CD8-positive, alpha-beta memory T cell (primary cell): ENCODE data around the gene UVRAG. TPM values are rescaled to one million over a fixed set of nuclear protein-coding genes. Genes with fewer than 3 reads are reported as not detected.

ENCODE experiments used
- CTCF ChIA-PET: fragments of 350-600 bp; sonication (Branson Sonifier 250); formaldehyde crosslinking; loops from one replicate; lab custom pipeline; 2021; ENCODE audit warnings: antibody characterized with exemption; lab: Charles Lee
- POLR2A ChIA-PET: fragments of 350-600 bp; sonication (Branson Sonifier 250); formaldehyde crosslinking; loops from one replicate; lab custom pipeline; 2021; ENCODE audit warnings: antibody characterized with exemption; lab: Charles Lee
- DNase-seq, 5 donors: peaks; one replicate each; pipeline versions ENCODE4 v3.0.0 to v3.0.0-alpha.2; 2020 to 2022; ENCODE audit warnings: mixed read lengths in 1 of 5
- H3K27ac ChIP-seq: one replicate; pipeline ENCODE4 v1.7.0; 2013; ENCODE audit warnings: low read depth, mild to moderate bottlenecking, low read length, moderate library complexity
- H3K27me3 ChIP-seq: 2 replicates; pipeline ENCODE4 v1.7.0; 2013; ENCODE audit warnings: low read length, mild to moderate bottlenecking; ENCODE audit not compliant: insufficient read depth, poor library complexity, severe bottlenecking
- H3K36me3 ChIP-seq: 2 replicates; pipeline ENCODE4 v1.7.0; 2013; ENCODE audit warnings: mild to moderate bottlenecking, low read length, moderate library complexity; ENCODE audit not compliant: insufficient read depth
- H3K4me1 ChIP-seq: 2 replicates; pipeline ENCODE4 v1.7.0; 2013; ENCODE audit warnings: mild to moderate bottlenecking, low read length, moderate library complexity; ENCODE audit not compliant: insufficient read depth
- H3K4me3 ChIP-seq: 2 replicates; pipeline ENCODE4 v1.7.0; 2013; ENCODE audit warnings: mild to moderate bottlenecking, low read length
- H3K9me3 ChIP-seq: 2 replicates; pipeline ENCODE4 v1.7.0; 2013; ENCODE audit warnings: mild to moderate bottlenecking, low read length
- H3K27ac Mint-ChIP-seq, 8 donors: one replicate each; pipeline ENCODE4 v1.8.0; 2020 to 2021; ENCODE audit warnings: mixed read lengths in 8 of 8, mild to moderate bottlenecking in 6 of 8, inconsistent platforms in 3 of 8, moderate library complexity in 3 of 8
- H3K27me3 Mint-ChIP-seq, 2 donors: one replicate each; pipeline ENCODE4 v1.8.0; 2020 to 2021; ENCODE audit warnings: mixed read lengths in 2 of 2, mild to moderate bottlenecking in 1 of 2, moderate library complexity in 1 of 2
- H3K36me3 Mint-ChIP-seq, 3 donors: one replicate each; pipeline ENCODE4 v1.8.0; 2020 to 2021; ENCODE audit warnings: mixed read lengths in 3 of 3, inconsistent platforms in 1 of 3, mild to moderate bottlenecking in 1 of 3
- H3K4me1 Mint-ChIP-seq, 3 donors: one replicate each; pipeline ENCODE4 v1.8.0; 2020 to 2021; ENCODE audit warnings: mixed read lengths in 3 of 3, inconsistent platforms in 1 of 3, mild to moderate bottlenecking in 1 of 3
- H3K4me3 Mint-ChIP-seq, 7 donors: one replicate each; pipeline ENCODE4 v1.8.0; 2020 to 2021; ENCODE audit warnings: mixed read lengths in 7 of 7, mild to moderate bottlenecking in 6 of 7, moderate library complexity in 4 of 7, inconsistent platforms in 2 of 7
- H3K9me3 Mint-ChIP-seq, 5 donors: one replicate each; pipeline ENCODE4 v1.8.0; 2020 to 2022; ENCODE audit warnings: mixed read lengths in 5 of 5, mild to moderate bottlenecking in 3 of 5, moderate library complexity in 2 of 5, inconsistent platforms in 1 of 5
- polyA plus RNA-seq: library from polyadenylated mRNA; unstranded; fragments of 300-500 nt; fragmentation: Illumina TruSeq; gene quantifications from one replicate; pipeline ENCODE4 v1.2.3, GENCODE V29; 2021
- total RNA-seq, 2 experiments: library from RNA; stranded (reverse); gene quantifications; one replicate each; pipeline ENCODE4 v1.2.3, GENCODE V29; 2021

The UVRAG gene
- total and polyA plus RNA-seq, 3 experiments from 2014 or later: 17.1 to 20.9 (median 18.0) TPM

GRCh38 chr11:75771646-75772410, 43.2 kb upstream of the UVRAG start:
- CTCF ChIA-PET: interaction anchor here (0.5 kb wide), 1 partner anchor 35 kb away, joined by 4 read pairs; no protein-coding TSS in a partner anchor
- H3K27ac Mint-ChIP-seq: peak overlapping the region in 2 of 8 donors; percentile 44 to 56
- no peaks in the 10 kb centered on the region for H3K9me3 ChIP-seq
- no peaks in the 10 kb centered on the region for H3K9me3 Mint-ChIP-seq
- no peak overlapping the region for H3K4me3 ChIP-seq
- H3K27ac ChIP-seq: no peak overlapping the region
- H3K4me1 ChIP-seq: peaks cover 19% of the 10 kb centered on the region
- H3K27me3 ChIP-seq: no peaks in the 10 kb centered on the region
- POLR2A ChIA-PET: no interaction called here
- DNase-seq: no peak
- H3K27me3 Mint-ChIP-seq: peaks cover 17 to 20% of the 10 kb centered on the region in 2 donors
- no peak overlapping the region for H3K4me3 Mint-ChIP-seq
- no peaks in the 10 kb centered on the region for H3K36me3 Mint-ChIP-seq
- peaks cover 5 to 15% (median 11%) of the 10 kb centered on the region in 3 donors for H3K4me1 Mint-ChIP-seq
- no peaks in the 10 kb centered on the region for H3K36me3 ChIP-seq

GRCh38 chr11:75773595-75774353, 41.2 kb upstream of the UVRAG start:
- H3K4me1 ChIP-seq: peaks cover 6% of the 10 kb centered on the region
- no peaks in the 10 kb centered on the region for H3K27me3 ChIP-seq
- H3K27me3 Mint-ChIP-seq: peaks cover 12 to 13% of the 10 kb centered on the region in 2 donors
- ChIA-PET CTCF (no interaction called here), POLR2A (no interaction called here)
- H3K36me3 ChIP-seq: no peaks in the 10 kb centered on the region
- H3K27ac ChIP-seq: no peak overlapping the region
- H3K36me3 Mint-ChIP-seq: no peaks in the 10 kb centered on the region
- peak overlapping the region in 4 of 8 donors; percentile 1 to 53 (median 14) for H3K27ac Mint-ChIP-seq
- no peak for DNase-seq
- no peaks in the 10 kb centered on the region for H3K9me3 Mint-ChIP-seq
- H3K4me1 Mint-ChIP-seq: peaks cover 14 to 20% (median 19%) of the 10 kb centered on the region in 3 donors
- no peak overlapping the region for H3K4me3 ChIP-seq
- H3K4me3 Mint-ChIP-seq: no peak overlapping the region
- H3K9me3 ChIP-seq: no peaks in the 10 kb centered on the region

DNA sequence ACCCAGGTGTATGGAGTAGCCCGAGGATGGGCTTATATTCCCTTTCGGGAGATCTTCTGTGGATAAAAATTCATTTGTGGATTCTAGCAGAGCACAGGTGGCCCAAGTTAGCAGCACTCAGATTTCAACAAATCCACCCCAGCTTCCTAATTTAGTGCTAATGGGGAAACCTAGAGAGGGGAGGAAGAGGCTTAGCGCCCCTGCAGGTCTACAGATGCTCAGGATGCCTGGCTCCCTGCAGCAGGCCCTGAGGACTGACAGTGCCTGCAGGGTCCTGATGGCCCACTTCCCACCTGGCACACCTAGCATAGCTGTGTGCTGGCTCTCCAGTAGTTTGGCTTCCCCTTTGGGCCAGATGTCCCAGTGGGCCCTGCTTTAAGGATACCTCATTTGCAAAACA, 40.0 kb upstream of the UVRAG start:
- POLR2A ChIA-PET: no interaction called here
- no peaks in the 10 kb centered on the region for H3K36me3 Mint-ChIP-seq
- Histone ChIP-seq H3K4me3 (no peak overlapping the region), H3K36me3 (no peaks in the 10 kb centered on the region), H3K27ac (no peak overlapping the region), H3K9me3 (no peaks in the 10 kb centered on the region), H3K4me1 (no peaks in the 10 kb centered on the region), H3K27me3 (no peaks in the 10 kb centered on the region)
- no peak overlapping the region for H3K27ac Mint-ChIP-seq
- DNase-seq: no peak
- peaks cover 2 to 4% of the 10 kb centered on the region in 2 donors for H3K27me3 Mint-ChIP-seq
- H3K4me3 Mint-ChIP-seq: no peak overlapping the region
- CTCF ChIA-PET: no interaction called here
- H3K9me3 Mint-ChIP-seq: no peaks in the 10 kb centered on the region
- peaks cover 10 to 15% (median 12%) of the 10 kb centered on the region in 3 donors for H3K4me1 Mint-ChIP-seq

DNA sequence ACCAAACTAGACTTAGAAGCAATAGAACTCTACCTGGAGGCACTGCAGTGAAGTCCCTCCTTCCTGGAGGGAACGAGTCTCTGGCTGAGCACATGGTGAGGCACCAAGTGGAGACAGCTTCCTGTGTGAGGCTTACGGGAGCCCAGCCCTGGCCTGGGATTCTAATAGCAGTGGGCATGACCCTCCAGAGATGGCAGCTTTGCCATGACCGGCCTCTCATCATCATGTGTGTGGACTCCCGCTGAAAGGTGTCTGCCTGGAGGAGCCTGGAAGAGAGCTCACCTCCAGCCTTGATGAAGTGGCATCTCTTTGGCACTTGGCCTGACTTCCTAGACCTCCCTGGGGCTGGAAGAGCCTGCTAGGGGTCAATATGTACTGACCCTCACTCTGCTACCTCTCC, 38.5 kb upstream of the UVRAG start:
- Histone ChIP-seq H3K36me3 (no peaks in the 10 kb centered on the region), H3K4me1 (no peaks in the 10 kb centered on the region), H3K9me3 (no peaks in the 10 kb centered on the region), H3K27me3 (no peaks in the 10 kb centered on the region), H3K4me3 (no peak overlapping the region), H3K27ac (no peak overlapping the region)
- CTCF ChIA-PET: no interaction called here
- H3K4me1 Mint-ChIP-seq: peaks cover 10 to 13% (median 12%) of the 10 kb centered on the region in 3 donors
- no peaks in the 10 kb centered on the region for H3K36me3 Mint-ChIP-seq
- H3K27me3 Mint-ChIP-seq: peaks cover 0 to 3% of the 10 kb centered on the region in 2 donors
- no peaks in the 10 kb centered on the region for H3K9me3 Mint-ChIP-seq
- POLR2A ChIA-PET: no interaction called here
- peak overlapping the region in 1 of 8 donors; percentile 43 for H3K27ac Mint-ChIP-seq
- DNase-seq: no peak
- no peak overlapping the region for H3K4me3 Mint-ChIP-seq

DNA sequence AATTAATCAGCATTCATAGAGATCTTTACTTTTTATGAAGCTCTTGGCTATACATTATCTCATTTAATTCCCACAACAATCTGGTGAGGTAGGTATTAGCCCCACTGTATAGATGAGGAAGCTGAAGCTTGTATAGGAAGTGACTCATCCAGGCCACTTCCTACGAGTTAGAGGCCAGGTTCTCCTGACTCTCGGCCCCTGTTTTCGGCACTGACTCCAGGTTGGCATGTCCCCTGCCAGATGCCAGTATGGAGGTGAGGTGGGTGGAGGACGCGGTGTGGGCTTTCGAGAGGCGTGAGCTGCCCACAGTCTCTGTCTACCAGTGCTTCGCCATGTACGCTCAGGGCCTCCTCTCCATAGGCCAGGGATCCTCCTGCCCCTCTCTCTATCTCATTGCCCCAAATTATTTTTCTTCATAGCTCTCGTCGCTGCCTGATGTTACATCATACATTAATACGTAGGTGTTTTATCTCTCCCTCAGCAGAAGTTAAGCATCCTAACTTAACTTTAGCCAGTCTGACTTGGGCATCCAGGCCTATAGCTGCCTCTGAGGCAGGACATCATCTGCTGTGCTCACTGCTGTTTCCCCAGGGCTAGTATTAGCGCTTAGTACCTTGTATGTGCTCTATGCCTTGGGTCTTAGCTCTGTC, 37.4 kb upstream of the UVRAG start:
- Histone ChIP-seq H3K4me3 (no peak overlapping the region), H3K36me3 (no peaks in the 10 kb centered on the region), H3K4me1 (no peaks in the 10 kb centered on the region), H3K9me3 (no peaks in the 10 kb centered on the region), H3K27ac (no peak overlapping the region), H3K27me3 (no peaks in the 10 kb centered on the region)
- POLR2A ChIA-PET: no interaction called here
- Mint-ChIP-seq H3K4me3 (no peak overlapping the region), H3K36me3 (no peaks in the 10 kb centered on the region), H3K4me1 (peaks cover 10 to 13% (median 12%) of the 10 kb centered on the region in 3 donors), H3K9me3 (no peaks in the 10 kb centered on the region), H3K27me3 (peaks cover 0 to 3% of the 10 kb centered on the region in 2 donors), H3K27ac (peak overlapping the region in 1 of 8 donors; percentile 22)
- DNase-seq: no peak
- CTCF ChIA-PET: no interaction called here

DNA sequence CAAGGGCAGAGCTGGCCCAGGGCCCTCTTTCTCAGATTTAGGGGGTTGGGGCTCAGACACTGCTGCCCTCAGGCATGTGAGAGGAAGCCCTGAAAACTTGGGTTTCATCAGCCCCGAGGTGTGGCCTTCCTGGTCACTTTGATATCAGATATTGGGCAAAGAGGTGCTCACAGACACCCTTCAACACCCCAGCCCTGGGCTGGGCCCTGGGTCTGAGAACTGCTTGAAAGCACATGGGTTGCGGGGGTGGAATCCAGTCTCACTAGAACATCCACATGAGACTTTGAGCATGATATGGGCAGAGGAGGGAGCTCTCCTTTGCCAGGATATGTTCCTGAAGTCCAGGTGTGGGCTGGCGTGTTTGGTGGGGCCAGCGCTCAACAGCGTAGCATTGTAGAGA, 36.0 kb upstream of the UVRAG start:
- Mint-ChIP-seq H3K27ac (no peak overlapping the region), H3K27me3 (peaks cover 0 to 3% of the 10 kb centered on the region in 2 donors), H3K4me1 (peaks cover 10 to 13% (median 12%) of the 10 kb centered on the region in 3 donors), H3K36me3 (no peaks in the 10 kb centered on the region), H3K9me3 (no peaks in the 10 kb centered on the region), H3K4me3 (no peak overlapping the region)
- DNase-seq: no peak
- Histone ChIP-seq H3K36me3 (no peaks in the 10 kb centered on the region), H3K27ac (no peak overlapping the region), H3K9me3 (no peaks in the 10 kb centered on the region), H3K4me3 (no peak overlapping the region), H3K27me3 (no peaks in the 10 kb centered on the region), H3K4me1 (no peaks in the 10 kb centered on the region)
- POLR2A ChIA-PET: no interaction called here
- CTCF ChIA-PET: interaction anchor here (0.7 kb wide), 1 partner anchor 25 kb away, joined by 3 read pairs; no protein-coding TSS in a partner anchor

GRCh38 chr11:75779960-75780359, 35.0 kb upstream of the UVRAG start:
- no peak overlapping the region for H3K4me3 Mint-ChIP-seq
- POLR2A ChIA-PET: no interaction called here

More at GRCh38 chr11:75779960-75780359, 35.0 kb upstream of the UVRAG start:
- Mint-ChIP-seq H3K36me3 (no peaks in the 10 kb centered on the region), H3K9me3 (no peaks in the 10 kb centered on the region), H3K27me3 (peaks cover 0 to 2% of the 10 kb centered on the region in 2 donors), H3K27ac (peak overlapping the region in 1 of 8 donors; percentile 63), H3K4me1 (peaks cover 10 to 13% (median 12%) of the 10 kb centered on the region in 3 donors)
- no peaks in the 10 kb centered on the region for H3K27me3 ChIP-seq
- CTCF ChIA-PET: no interaction called here
- H3K4me3 ChIP-seq: no peak overlapping the region
- H3K9me3 ChIP-seq: no peaks in the 10 kb centered on the region
- H3K36me3 ChIP-seq: no peaks in the 10 kb centered on the region
- H3K4me1 ChIP-seq: no peaks in the 10 kb centered on the region
- DNase-seq: no peak
- no peak overlapping the region for H3K27ac ChIP-seq
